Urothelium cell line (cell line): ENCODE results near the gene POTEM.
"Not testable (repeated sequence)": the region's sequence is repeated elsewhere in the genome, so short reads cannot be mapped to it uniquely, and the experiment has no call there.

Source experiments
- DNase-seq: peaks from one replicate; pipeline ENCODE4 v3.0.0; 2011; ENCODE audit warnings: low spot score, mixed read lengths
- FAIRE-seq: peaks from 2 replicates; lab custom pipeline; 2011; peaks lifted over from hg19 to GRCh38; lab: Jason Lieb, UNC

POTEM gene

GRCh38 chr14:19027895-19028294 is 60.7 kb downstream of the POTEM start:
- FAIRE-seq, DNase-seq: not testable (repeated sequence)

GRCh38 chr14:19036811-19037382 is 69.7 kb downstream of the POTEM start:
- DNase-seq, FAIRE-seq: not testable (repeated sequence)

- not testable (repeated sequence) for FAIRE-seq, DNase-seq
These were observed 70.9 kb downstream of the POTEM start for GRCh38 chr14:19038060-19038664.

- FAIRE-seq, DNase-seq: not testable (repeated sequence)
These were observed 71.6 kb downstream of the POTEM start for GRCh38 chr14:19038785-19039184.

DNA sequence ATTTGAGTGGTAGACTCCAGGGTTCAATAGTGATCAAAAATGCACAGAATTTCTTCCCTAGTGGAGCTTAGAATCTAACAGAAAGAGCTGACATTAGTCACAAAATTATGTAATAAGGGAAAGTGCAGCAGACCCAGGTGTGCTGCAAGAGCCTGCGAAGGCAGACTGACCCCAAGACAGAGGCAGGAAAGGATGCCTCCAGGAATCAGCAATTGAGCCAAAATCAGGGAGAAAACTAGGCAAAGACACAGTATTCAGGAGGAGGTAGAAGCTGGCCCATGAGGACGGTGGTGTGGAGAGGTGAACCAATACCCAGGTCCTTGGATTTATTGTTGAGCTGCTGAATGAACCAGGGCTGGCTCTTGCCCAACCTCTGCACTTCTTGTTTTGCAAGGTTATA is 76.2 kb downstream of the POTEM start:
- DNase-seq, FAIRE-seq: not testable (repeated sequence)
